ENCODE data around the gene GPBAR1.

The GPBAR1 gene

DNA sequence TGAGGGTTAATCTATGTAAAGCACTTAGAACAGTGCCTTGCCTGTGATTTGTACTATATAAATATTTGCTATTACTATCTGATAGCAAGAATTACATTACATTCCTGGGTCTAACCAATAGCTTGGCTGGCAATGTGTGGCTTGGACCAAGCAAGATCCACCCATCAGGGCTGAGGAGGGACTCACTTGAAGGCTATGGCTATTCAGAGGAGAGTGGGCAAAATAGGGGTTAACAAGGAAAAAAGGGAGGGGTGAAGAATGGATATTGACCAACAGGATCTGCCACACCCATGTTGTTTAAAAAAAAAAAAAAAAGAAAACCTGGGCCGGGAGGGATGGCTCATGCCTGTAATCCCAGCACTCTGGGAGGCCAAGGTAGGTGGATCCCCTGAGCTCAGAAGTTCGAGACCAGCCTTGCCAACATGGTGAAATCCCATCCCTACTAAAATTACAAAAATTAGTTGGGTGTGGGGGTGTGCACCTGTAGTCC is 51.5 kb downstream of the GPBAR1 start:
- no peak for DNase-seq

DNA sequence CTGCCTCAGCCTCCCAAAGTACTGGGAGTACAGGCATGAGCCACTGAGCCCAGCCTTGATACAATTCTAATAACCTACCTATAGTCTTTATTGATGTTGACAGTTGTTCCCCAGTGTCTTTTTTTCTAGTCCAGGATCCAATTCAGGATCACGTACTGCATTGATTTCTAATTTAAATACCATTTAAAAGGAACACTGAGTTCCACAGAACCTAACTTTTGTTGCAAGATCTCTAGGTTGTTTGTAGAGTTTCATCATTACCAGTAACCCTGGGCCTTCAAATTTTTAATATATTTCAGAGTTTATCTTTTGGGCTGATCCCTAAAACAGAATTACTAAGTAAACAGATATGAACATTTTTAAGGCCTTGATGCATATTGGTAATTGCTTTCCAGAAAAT is 52.5 kb downstream of the GPBAR1 start:
- no peak for DNase-seq

Data from CD4-positive, alpha-beta T cell treated with Interleukin-4 for 1 hour (primary cell).